HG02943 (cell line): Measurements from ENCODE around the gene ZMYND11.
"Not testable (repeated sequence)": the region's sequence is repeated elsewhere in the genome, so short reads cannot be mapped to it uniquely, and the experiment has no call there.

Experiments used
- ATAC-seq: cut with Tn5 transposase; IDR thresholded peaks from one replicate; pipeline ENCODE4 v1.9.1; 2021; ENCODE audit warnings: mild to moderate bottlenecking, low read depth, moderate library complexity; ENCODE audit not compliant: unreplicated experiment

The ZMYND11 gene

GRCh38 chr10:132946-133898 lies 2.0 kb upstream of the ZMYND11 start:
- ATAC-seq: no peak

GRCh38 chr10:134247-135131 lies 766 bp upstream of the ZMYND11 start:
- peak; percentile 40 for ATAC-seq

GRCh38 chr10:135601-136464 lies 578 bp downstream of the ZMYND11 start:
- peak; percentile 32 for ATAC-seq

GRCh38 chr10:136465-136762 lies 1.2 kb downstream of the ZMYND11 start:
- no peak for ATAC-seq

- ATAC-seq: no peak
Measured at GRCh38 chr10:137031-137430, 1.8 kb downstream of the ZMYND11 start.

GRCh38 chr10:137606-138005 lies 2.4 kb downstream of the ZMYND11 start:
- ATAC-seq: no peak

GRCh38 chr10:142371-142770 lies 7.1 kb downstream of the ZMYND11 start:
- no peak for ATAC-seq

GRCh38 chr10:152915-153314 lies 17.7 kb downstream of the ZMYND11 start:
- no peak for ATAC-seq

GRCh38 chr10:154348-154747 lies 19.1 kb downstream of the ZMYND11 start:
- no peak for ATAC-seq

GRCh38 chr10:167383-167782 lies 32.1 kb downstream of the ZMYND11 start:
- no peak for ATAC-seq

- no peak for ATAC-seq
Measured at GRCh38 chr10:173741-174140, 38.5 kb downstream of the ZMYND11 start.

GRCh38 chr10:176677-177076 lies 41.4 kb downstream of the ZMYND11 start:
- ATAC-seq: no peak

GRCh38 chr10:178208-178607 lies 43.0 kb downstream of the ZMYND11 start:
- no peak for ATAC-seq

GRCh38 chr10:178723-179122 lies 43.5 kb downstream of the ZMYND11 start:
- ATAC-seq: no peak

- ATAC-seq: no peak
Measured at GRCh38 chr10:182441-183201, 47.4 kb downstream of the ZMYND11 start.

GRCh38 chr10:184174-184573 lies 48.9 kb downstream of the ZMYND11 start:
- ATAC-seq: no peak

GRCh38 chr10:184911-185310 lies 49.7 kb downstream of the ZMYND11 start:
- no peak for ATAC-seq

- not testable (repeated sequence) for ATAC-seq
Measured at GRCh38 chr10:185571-185970, 50.3 kb downstream of the ZMYND11 start.

GRCh38 chr10:186911-187310 lies 51.7 kb downstream of the ZMYND11 start:
- no peak for ATAC-seq

GRCh38 chr10:188546-188945 lies 53.3 kb downstream of the ZMYND11 start:
- ATAC-seq: no peak
